Neutrophil (primary cell): ENCODE results near the gene KRTAP1-5.

ENCODE experiments used
- H3K27ac ChIP-seq: fragments of 200-600 bp; sonication (generic); 2 replicates; pipeline ENCODE4 v1.5.1; 2016; ENCODE audit warnings: mild to moderate bottlenecking, moderate library complexity
- H3K27me3 ChIP-seq: fragments of 200-600 bp; sonication (generic); 2 replicates; pipeline ENCODE4 v1.6.0; 2016; ENCODE audit warnings: mild to moderate bottlenecking
- H3K36me3 ChIP-seq: fragments of 200-600 bp; sonication (generic); 2 replicates; pipeline ENCODE4 v1.5.1; 2017
- H3K4me1 ChIP-seq, 2 experiments: fragments of 200-600 bp in 1 of 2; sonication (generic) in 1 of 2; 1 replicate in 1 of 2; 2 replicates in 1 of 2; pipeline versions ENCODE4 v1.5.1 to v1.6.1; 2013 to 2016; ENCODE audit warnings: low read depth in 1 of 2, low read length in 1 of 2, mild to moderate bottlenecking in 1 of 2, moderate library complexity in 1 of 2; ENCODE audit not compliant: control insufficient read depth in 1 of 2, insufficient read depth in 1 of 2
- H3K4me3 ChIP-seq, 2 experiments: fragments of 200-600 bp in 1 of 2; sonication (generic) in 1 of 2; 1 replicate in 1 of 2; 2 replicates in 1 of 2; pipeline ENCODE4 v1.5.1; 2013 to 2016; ENCODE audit warnings: low read depth in 1 of 2, low read length in 1 of 2, mild to moderate bottlenecking in 1 of 2, moderate library complexity in 1 of 2
- H3K9me3 ChIP-seq: fragments of 200-600 bp; sonication (generic); 2 replicates; pipeline ENCODE4 v1.5.1; 2016
- TF ChIP-seq, protein P1 (sequence below): fragments of 200-600 bp; sonication (generic); IDR thresholded peaks from 2 replicates; pipeline ENCODE4 v1.5.1; 2016; ENCODE audit warnings: antibody characterized with exemption

KRTAP1-5 gene

DNA sequence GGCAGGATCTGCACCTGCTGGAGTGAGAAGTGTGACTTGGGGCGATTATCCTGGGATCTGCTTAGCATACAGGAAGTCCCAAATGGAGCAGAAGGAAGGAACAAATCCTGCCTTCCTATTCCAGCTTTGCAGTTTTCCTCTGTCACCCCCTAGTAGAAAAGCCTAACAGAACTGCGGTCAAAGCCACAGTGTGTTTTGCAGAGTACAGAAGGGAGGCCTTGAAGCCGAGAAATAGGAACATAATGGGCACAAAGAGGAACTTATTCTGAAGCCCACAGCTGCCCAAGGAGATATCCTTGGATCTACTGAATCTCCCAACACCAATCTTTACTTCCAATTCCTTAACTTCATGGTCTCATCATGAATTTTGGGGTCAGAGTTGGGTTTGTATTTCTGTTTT is 8.5 kb downstream of the KRTAP1-5 start:
- H3K27me3 ChIP-seq = peaks cover 9% of the 10 kb centered on the region
- no peak overlapping the region for H3K4me3 ChIP-seq
- no peaks in the 10 kb centered on the region for H3K9me3 ChIP-seq
- TF ChIP-seq, protein P1, sequence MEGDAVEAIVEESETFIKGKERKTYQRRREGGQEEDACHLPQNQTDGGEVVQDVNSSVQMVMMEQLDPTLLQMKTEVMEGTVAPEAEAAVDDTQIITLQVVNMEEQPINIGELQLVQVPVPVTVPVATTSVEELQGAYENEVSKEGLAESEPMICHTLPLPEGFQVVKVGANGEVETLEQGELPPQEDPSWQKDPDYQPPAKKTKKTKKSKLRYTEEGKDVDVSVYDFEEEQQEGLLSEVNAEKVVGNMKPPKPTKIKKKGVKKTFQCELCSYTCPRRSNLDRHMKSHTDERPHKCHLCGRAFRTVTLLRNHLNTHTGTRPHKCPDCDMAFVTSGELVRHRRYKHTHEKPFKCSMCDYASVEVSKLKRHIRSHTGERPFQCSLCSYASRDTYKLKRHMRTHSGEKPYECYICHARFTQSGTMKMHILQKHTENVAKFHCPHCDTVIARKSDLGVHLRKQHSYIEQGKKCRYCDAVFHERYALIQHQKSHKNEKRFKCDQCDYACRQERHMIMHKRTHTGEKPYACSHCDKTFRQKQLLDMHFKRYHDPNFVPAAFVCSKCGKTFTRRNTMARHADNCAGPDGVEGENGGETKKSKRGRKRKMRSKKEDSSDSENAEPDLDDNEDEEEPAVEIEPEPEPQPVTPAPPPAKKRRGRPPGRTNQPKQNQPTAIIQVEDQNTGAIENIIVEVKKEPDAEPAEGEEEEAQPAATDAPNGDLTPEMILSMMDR = no peak
- H3K4me1 ChIP-seq = peaks cover 13 to 15% of the 10 kb centered on the region in 2 experiments
- H3K27ac ChIP-seq = peak overlapping the region; percentile 24
- H3K36me3 ChIP-seq = no peaks in the 10 kb centered on the region

DNA sequence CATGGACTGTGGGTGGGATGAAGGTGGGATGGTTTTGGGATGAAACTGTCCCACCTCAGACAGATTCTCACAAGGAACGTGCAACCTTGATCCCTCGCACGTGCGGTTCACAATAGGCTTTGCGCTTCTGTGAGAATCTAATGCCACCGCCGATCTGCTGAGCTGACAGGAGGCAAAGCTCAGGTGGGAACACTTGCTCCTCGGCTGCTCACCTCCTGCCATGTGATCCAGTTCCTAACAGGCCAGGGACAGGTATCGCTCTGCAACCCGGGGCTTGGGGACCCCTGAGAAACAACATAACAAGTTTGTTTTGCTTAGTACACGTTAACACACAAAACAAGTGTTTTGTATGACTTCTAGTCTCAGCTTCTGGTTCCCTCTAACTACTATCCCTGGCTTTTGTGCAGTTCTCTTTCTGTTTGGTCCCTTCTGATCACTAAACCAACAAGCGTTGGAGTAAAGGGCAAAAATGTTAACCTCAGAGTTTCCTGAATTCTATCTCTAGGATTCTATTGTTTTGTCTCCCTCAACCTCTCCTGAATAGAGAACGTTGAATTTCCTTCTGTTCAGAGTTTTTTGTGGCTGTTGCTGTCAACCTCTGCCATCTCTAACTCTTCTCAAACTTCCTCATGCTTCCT is 10.3 kb downstream of the KRTAP1-5 start:
- Histone ChIP-seq H3K27me3 (peaks cover 9% of the 10 kb centered on the region), H3K4me3 (no peak overlapping the region), H3K27ac (no peak overlapping the region), H3K36me3 (no peaks in the 10 kb centered on the region), H3K4me1 (peaks cover 13 to 15% of the 10 kb centered on the region in 2 experiments), H3K9me3 (no peaks in the 10 kb centered on the region)
- TF ChIP-seq, protein P1 = no peak

DNA sequence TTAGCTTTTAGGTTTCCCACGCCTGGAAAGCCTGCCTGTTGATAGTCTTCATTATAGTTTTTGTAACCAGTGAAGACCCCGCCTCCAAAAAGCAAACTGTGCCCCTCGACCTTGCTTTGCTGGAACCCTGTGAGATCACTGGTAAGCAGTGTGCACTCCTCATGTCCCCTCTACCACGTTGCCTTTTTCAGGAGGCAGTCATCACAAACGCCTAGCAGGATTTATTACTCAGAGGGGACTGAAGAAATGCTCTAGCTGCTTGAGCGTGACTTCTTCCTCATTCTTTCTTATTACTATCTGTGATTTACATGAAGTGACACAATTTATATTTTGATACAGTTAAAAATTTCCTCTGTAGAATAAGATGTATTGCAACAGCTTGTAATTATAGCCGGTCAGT is 11.6 kb downstream of the KRTAP1-5 start:
- Histone ChIP-seq H3K9me3 (no peaks in the 10 kb centered on the region), H3K4me1 (peaks cover 13 to 15% of the 10 kb centered on the region in 2 experiments), H3K4me3 (no peak overlapping the region), H3K27ac (no peak overlapping the region), H3K36me3 (no peaks in the 10 kb centered on the region), H3K27me3 (peaks cover 9% of the 10 kb centered on the region)
- TF ChIP-seq, protein P1 = no peak

DNA sequence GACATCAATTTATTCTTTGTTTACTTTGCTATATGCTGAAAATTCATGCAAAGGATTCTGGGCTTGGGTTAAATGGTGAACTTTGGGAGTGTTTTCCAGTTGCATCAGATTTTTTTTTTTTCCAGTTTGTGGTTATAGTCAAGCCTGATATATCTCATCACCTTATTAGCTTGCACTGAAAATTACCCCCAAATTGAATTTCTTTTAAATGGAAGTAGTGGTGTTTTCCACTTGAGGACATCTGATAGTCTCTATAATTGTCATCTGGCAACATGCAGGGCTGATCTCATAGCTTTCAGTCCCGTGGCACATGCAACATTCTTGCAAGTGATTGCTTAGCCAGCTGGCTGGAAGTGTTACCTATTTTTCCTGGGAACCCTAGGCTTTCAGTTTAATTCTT is 13.4 kb downstream of the KRTAP1-5 start:
- H3K27me3 ChIP-seq = peaks cover 9% of the 10 kb centered on the region
- H3K9me3 ChIP-seq = no peaks in the 10 kb centered on the region
- TF ChIP-seq, protein P1 = no peak
- no peak overlapping the region for H3K27ac ChIP-seq
- H3K36me3 ChIP-seq = no peaks in the 10 kb centered on the region
- peaks cover 10 to 12% of the 10 kb centered on the region in 2 experiments for H3K4me1 ChIP-seq
- no peak overlapping the region for H3K4me3 ChIP-seq

DNA sequence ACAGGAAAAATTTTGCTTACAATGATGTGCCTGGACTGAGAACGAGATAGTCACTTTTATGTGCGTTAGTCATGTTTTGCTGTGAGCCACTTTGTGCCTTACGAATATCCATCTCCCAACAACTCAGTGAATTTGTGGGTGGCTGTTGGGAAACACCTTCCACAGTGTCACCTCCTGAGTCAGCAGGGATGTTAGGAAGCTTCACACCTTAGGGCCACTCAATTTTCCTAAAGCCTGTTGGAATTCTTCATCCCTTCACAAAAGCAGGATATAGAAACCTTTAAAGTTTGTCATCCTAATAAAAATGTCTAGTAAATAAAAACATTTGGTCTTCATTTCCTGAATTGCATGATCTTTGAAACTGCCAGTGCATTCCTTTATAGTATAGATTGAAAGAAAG is 13.8 kb downstream of the KRTAP1-5 start:
- no peak overlapping the region for H3K27ac ChIP-seq
- no peak overlapping the region for H3K4me3 ChIP-seq
- peaks cover 9% of the 10 kb centered on the region for H3K27me3 ChIP-seq
- no peaks in the 10 kb centered on the region for H3K36me3 ChIP-seq
- no peaks in the 10 kb centered on the region for H3K9me3 ChIP-seq
- H3K4me1 ChIP-seq = peaks cover 6 to 8% of the 10 kb centered on the region in 2 experiments
- TF ChIP-seq, protein P1 = no peak
